Measurements from ENCODE around the gene DDB1. TPM values are rescaled to one million over a fixed set of nuclear protein-coding genes. Genes with fewer than 3 reads are reported as not detected.
A peak's percentile ranks its signal among the peaks of the same experiment; 100 is the strongest.
"Not testable (repeated sequence)": the region's sequence is repeated elsewhere in the genome, so short reads cannot be mapped to it uniquely, and the experiment has no call there.

The DDB1 gene
- total RNA-seq, 1 donor from 2014 or later, result 193 TPM

DNA sequence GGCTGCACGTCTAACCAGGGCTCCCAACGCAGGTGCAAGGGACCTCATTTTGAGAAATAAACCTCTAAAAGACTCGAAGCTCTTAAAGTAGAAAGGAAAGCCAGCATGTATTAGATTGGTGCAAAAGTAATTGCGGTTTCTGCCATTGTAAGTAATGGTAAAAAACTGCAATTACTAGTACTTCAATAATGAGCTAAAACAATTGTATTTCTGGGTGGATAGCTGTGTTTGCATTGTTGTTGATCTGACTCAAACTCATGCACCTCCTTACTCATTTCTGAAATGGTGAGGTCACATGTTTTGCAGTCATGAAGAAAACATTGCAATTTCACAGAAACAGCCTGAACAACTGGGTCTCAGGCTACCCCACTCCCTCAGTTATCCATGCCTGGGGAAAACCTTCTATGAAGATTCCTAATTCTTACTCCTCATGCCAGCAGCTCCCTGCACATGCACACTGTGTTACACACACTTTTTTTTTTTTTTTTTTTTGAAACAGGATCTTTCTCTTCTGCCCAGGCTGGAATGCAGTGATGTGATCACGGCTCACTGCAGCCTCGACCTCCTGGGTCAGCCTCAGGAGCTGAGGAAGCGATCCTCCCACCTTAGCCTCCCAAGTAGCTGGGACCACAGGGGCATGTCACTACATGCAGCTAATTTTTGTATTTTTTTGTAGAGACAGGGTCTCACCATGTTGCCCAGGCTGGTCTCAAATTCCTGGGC is 62.4 kb downstream of the DDB1 start:
- no peak for DNase-seq (ENCODE audit: low spot score)

DNA sequence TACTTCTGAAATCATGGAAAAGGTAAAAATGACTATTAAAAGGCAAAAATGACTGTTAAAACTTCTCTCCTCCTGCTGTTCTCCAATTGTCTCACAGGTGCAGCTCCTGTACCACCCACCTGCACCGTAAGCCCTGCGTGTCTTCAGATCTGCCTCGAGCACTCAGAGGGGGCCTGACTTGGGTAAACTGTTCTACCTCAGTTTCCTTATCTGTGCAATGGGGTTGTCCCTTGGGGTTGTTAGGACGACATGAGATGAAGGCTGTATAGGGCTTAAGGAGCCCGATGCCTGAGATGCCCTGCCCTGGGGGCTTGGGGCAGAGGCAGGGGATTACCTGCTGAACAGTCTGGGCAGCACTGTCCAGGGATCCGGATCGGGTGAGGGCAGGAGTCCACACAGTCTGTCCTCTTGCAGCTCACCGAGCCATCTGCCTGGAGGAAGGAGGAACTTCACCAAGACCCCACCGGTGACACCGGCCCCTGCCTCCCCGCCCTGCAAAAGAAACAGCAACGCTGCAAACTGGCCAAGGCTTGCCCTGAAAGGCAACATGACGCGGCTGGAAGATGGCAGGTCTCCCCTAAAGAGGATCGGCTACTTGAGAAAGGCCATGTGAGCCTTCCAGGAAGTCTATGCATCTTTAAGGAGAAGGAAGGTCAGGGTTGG is 64.2 kb downstream of the DDB1 start:
- no peak for DNase-seq (ENCODE audit: low spot score)

GRCh38 chr11:61267437-61267841 is 65.5 kb downstream of the DDB1 start:
- DNase-seq (ENCODE audit: low spot score), result no peak

- no peak for DNase-seq (ENCODE audit: low spot score)
These were observed 66.3 kb downstream of the DDB1 start for GRCh38 chr11:61266602-61267001.

- no peak for DNase-seq (ENCODE audit: low spot score)
These were observed 67.5 kb downstream of the DDB1 start for GRCh38 chr11:61265357-61265756.

DNA sequence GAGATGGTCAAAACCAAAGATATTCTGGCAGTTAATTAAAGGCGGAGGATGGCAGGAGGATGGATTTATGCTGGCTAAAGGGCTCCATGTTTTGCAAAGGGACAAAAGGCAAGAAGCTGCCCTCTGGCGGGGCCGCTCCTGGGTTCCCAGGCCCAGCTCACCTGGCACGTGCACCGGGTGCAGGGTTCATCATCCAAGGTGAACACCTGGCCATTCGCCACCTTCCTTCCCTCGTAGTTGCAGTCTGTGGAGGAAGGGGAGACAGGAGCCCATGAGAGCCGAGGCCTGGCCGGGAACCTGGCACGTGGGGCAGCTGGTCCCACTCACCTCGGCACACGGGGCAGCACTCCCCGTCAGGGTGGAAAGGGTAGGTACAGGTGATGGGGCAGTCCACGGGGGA is 68.1 kb downstream of the DDB1 start:
- DNase-seq (ENCODE audit: low spot score), result no peak

- no peak for DNase-seq (ENCODE audit: low spot score)
These were observed 68.5 kb downstream of the DDB1 start for GRCh38 chr11:61264371-61264770.

DNA sequence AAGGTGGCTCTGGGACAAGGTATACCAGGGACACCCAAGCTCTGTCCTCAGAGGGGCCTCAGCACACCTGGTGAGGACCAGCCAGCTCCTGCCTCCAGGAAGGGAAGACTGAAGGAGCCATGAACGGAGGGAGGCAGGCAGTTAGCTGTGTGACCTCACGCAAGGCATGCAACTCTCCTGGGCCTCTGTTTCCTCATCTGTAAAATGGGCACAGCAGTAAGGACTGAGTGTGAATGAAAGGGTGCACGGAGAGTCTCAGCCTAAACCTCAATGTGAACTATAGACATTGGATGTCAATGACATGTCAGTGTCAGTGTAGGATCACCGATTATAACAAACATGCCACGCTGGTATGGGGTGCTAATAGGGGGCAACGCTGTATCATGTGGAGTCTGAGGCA is 73.5 kb downstream of the DDB1 start:
- no peak for DNase-seq (ENCODE audit: low spot score)

DNA sequence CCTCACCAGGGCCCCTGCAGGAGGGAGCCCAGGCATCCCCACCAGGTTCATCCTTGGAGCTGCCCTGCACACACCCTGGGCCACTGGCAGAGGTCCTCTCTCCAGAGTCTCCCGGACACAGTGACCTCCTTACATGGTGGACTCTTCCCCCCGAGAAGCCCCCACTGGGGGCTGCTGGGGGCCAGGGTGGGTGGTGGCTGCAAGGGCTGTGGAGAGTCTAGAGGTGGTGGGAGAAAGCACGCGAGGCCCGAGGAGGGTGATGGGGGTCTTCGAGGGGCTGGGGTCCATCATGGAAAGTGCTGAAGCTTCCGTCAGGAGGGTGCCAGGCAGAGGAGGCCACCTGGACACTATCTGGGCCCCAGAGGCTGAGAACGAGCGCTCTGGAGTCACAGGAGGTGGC is 74.4 kb downstream of the DDB1 start:
- DNase-seq (ENCODE audit: low spot score), result no peak

- no peak for DNase-seq (ENCODE audit: low spot score)
These were observed 76.0 kb downstream of the DDB1 start for GRCh38 chr11:61256710-61257482.

GRCh38 chr11:61254403-61255025 is 78.4 kb downstream of the DDB1 start:
- DNase-seq (ENCODE audit: low spot score), result peak; percentile 60

DNA sequence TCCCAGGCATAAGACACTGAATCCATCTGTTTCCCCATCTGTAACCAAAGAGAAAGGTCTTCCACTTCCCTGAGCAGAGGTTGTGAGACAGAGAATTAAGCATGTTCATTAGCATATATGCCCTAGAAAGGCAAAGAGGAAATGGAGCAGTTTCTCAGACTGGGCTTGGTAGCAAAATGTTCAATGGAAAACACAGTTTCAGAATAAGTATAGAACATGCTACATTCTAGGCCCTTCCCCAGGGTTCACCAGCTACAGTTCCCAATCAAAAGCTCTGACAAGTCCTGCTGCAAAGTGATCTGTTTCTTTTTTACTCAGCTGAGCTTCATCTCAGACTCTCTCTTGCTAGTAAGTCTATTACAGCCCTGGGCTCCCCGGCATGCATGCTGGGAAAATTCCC is 80.6 kb downstream of the DDB1 start:
- not testable (repeated sequence) for DNase-seq (ENCODE audit: low spot score)

DNA sequence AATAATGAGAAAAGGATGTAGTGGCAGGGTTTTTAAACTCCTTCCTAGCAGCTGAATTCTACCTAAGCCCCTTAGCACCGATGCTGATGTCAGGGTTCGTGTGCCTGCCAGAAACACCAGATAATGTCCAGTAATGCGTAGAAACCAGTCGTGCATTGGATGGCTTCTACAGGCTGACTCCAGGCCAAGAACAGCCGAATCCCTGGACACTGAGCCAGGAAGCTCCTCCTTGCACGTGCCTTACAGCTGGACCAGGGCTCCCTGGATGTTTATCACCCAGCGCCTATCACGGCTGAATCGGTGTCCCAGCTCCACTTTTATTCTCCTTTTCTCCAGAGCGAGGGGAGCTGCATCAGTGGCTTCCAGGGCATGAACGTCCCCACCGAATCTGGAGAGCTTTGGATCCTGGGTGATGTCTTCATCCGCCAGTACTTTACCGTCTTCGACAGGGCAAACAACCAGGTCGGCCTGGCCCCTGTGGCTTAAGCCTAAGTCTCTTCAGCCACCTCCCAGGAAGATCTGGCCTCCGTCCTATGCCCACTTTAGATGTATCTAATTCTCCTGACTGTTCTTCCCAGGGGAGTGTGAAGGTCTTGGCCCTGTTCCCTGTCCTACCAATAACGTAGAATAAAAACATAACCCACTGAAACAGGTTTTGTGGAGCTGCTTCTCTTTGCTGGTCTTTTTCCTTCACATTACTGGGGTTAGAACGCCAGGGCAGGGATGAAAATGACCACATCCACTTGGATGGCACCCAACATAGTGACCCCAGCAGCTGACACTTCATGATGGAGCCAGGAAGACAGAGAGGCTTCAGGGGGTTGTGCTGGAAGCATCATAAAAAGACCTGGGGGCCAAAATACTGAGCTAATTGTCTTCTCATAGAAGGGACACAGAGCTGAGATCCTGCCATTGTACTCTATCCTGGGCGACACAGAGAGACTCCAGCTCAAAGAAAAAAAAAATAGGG is 81.8 kb downstream of the DDB1 start:
- DNase-seq (ENCODE audit: low spot score), result not testable (repeated sequence)

Other genes with a start within 250 kb of the DDB1 start
- 1.6 TPM for gene CD5, start 230.6 kb downstream of the DDB1 start, total RNA-seq
- 30.8 TPM for gene VPS37C, start 171.7 kb downstream of the DDB1 start, total RNA-seq
- gene PGA3, start 129.6 kb downstream of the DDB1 start, total RNA-seq, result not detected
- not detected for gene PGA4, start 110.8 kb downstream of the DDB1 start, total RNA-seq
- gene PGA5, start 91.9 kb downstream of the DDB1 start, total RNA-seq, result not detected
- 4.1 TPM for gene VWCE, start 37.8 kb downstream of the DDB1 start, total RNA-seq
- gene TKFC, start 123 bp upstream of the DDB1 start, total RNA-seq, result 99.8 TPM
- 48.4 TPM for gene CYB561A3, start 28.8 kb upstream of the DDB1 start, total RNA-seq
- gene TMEM138, start 29.3 kb upstream of the DDB1 start, total RNA-seq, result 69.5 TPM
- gene TMEM216, start 59.5 kb upstream of the DDB1 start, total RNA-seq, result 17.3 TPM
- 124 TPM for gene CPSF7, start 96.9 kb upstream of the DDB1 start, total RNA-seq
- 40.4 TPM for gene SDHAF2, start 97.0 kb upstream of the DDB1 start, total RNA-seq
- gene LRRC10B, start 175.6 kb upstream of the DDB1 start, total RNA-seq, result 0.89 TPM
- gene SYT7, start 248.0 kb upstream of the DDB1 start, total RNA-seq, result 6.7 TPM